Activated naive CD4-positive, alpha-beta T cell treated with anti-CD3 and anti-CD28 coated beads for 36 hours (primary cell): Measurements from ENCODE around the gene EMC10. TPM values are rescaled to one million over a fixed set of nuclear protein-coding genes. Genes with fewer than 3 reads are reported as not detected.

Source experiments
- CTCF ChIA-PET: fragments of 350-600 bp; sonication (Branson Sonifier 250); formaldehyde crosslinking; loops from one replicate; lab custom pipeline; 2021; ENCODE audit warnings: antibody characterized with exemption; lab: Charles Lee
- DNase-seq: peaks from one replicate; pipeline ENCODE4 v3.0.0-alpha.2; 2020
- H3K27ac Mint-ChIP-seq: one replicate; pipeline ENCODE4 v1.8.0; 2021; ENCODE audit warnings: mild to moderate bottlenecking, mixed read lengths
- H3K27me3 Mint-ChIP-seq: one replicate; pipeline ENCODE4 v1.8.0; 2021; ENCODE audit warnings: low read depth, mixed read lengths
- H3K36me3 Mint-ChIP-seq: one replicate; pipeline ENCODE4 v1.8.0; 2021; ENCODE audit warnings: low read depth, mixed read lengths
- H3K4me1 Mint-ChIP-seq: one replicate; pipeline ENCODE4 v1.8.0; 2021; ENCODE audit warnings: low read depth, mixed read lengths
- H3K4me3 Mint-ChIP-seq: one replicate; pipeline ENCODE4 v1.8.0; 2021; ENCODE audit warnings: mild to moderate bottlenecking, moderate library complexity, mixed read lengths
- H3K9me3 Mint-ChIP-seq: one replicate; pipeline ENCODE4 v1.8.0; 2021; ENCODE audit warnings: mixed read lengths
- intact Hi-C: fragments of 100-400 bp; cut with micrococcal nuclease; formaldehyde crosslinking; loops from one replicate; pipeline ENCODE4 v1.15.1; 2023
- total RNA-seq, 2 experiments: library from RNA; stranded (reverse); gene quantifications; one replicate each; pipeline ENCODE4 v1.2.3, GENCODE V29; 2021

EMC10 gene
- total RNA-seq, 2 experiments from 2014 or later: 28.4 to 29.2 TPM

GRCh38 chr19:50482271-50482855 is 6.1 kb downstream of the EMC10 start:
- H3K4me1 Mint-ChIP-seq: peaks cover 20% of the 10 kb centered on the region
- no peak overlapping the region for H3K27ac Mint-ChIP-seq
- peaks cover 5% of the 10 kb centered on the region for H3K9me3 Mint-ChIP-seq
- intact Hi-C loops: no loop called here
- CTCF ChIA-PET: no interaction called here
- H3K36me3 Mint-ChIP-seq: peaks cover 26% of the 10 kb centered on the region
- H3K27me3 Mint-ChIP-seq: no peaks in the 10 kb centered on the region
- H3K4me3 Mint-ChIP-seq: no peak overlapping the region
- DNase-seq: no peak

- intact Hi-C loops: no loop called here
- CTCF ChIA-PET: no interaction called here
Measured at GRCh38 chr19:50482916-50483315, 6.6 kb downstream of the EMC10 start.

GRCh38 chr19:50485284-50485955 is 9.1 kb downstream of the EMC10 start:
- CTCF ChIA-PET: interaction anchor here (1.8 kb wide), 1 partner anchor 71 kb away, joined by 4 read pairs; no protein-coding TSS in a partner anchor
- H3K4me3 Mint-ChIP-seq: no peak overlapping the region
- no peak for DNase-seq
- peaks cover 21% of the 10 kb centered on the region for H3K36me3 Mint-ChIP-seq
- no peaks in the 10 kb centered on the region for H3K27me3 Mint-ChIP-seq
- no peak overlapping the region for H3K27ac Mint-ChIP-seq
- H3K4me1 Mint-ChIP-seq: peaks cover 16% of the 10 kb centered on the region
- H3K9me3 Mint-ChIP-seq: peaks cover 5% of the 10 kb centered on the region
- intact Hi-C loops: no loop called here

More at GRCh38 chr19:50482916-50483315, 6.6 kb downstream of the EMC10 start:
- Mint-ChIP-seq H3K36me3 (peaks cover 22% of the 10 kb centered on the region), H3K9me3 (peaks cover 5% of the 10 kb centered on the region), H3K4me1 (peaks cover 17% of the 10 kb centered on the region), H3K4me3 (no peak overlapping the region), H3K27me3 (no peaks in the 10 kb centered on the region), H3K27ac (no peak overlapping the region)
- DNase-seq: no peak

GRCh38 chr19:50486823-50487515 is 10.7 kb downstream of the EMC10 start:
- Mint-ChIP-seq H3K4me1 (peaks cover 30% of the 10 kb centered on the region), H3K36me3 (peaks cover 18% of the 10 kb centered on the region), H3K4me3 (no peak overlapping the region), H3K27me3 (peaks cover 3% of the 10 kb centered on the region), H3K9me3 (peaks cover 5% of the 10 kb centered on the region), H3K27ac (no peak overlapping the region)
- peak; percentile 75 for DNase-seq
- CTCF ChIA-PET: interaction anchor here (0.5 to 2.4 kb wide), 6 partner anchors 8 to 293 kb away, joined by 3 to 8 read pairs (median 4); no protein-coding TSS in a partner anchor
- intact Hi-C loops: no loop called here

GRCh38 chr19:50488389-50489194 is 12.3 kb downstream of the EMC10 start:
- DNase-seq: no peak
- Mint-ChIP-seq H3K36me3 (peaks cover 18% of the 10 kb centered on the region), H3K4me3 (no peak overlapping the region), H3K4me1 (peaks cover 35% of the 10 kb centered on the region), H3K27ac (no peak overlapping the region), H3K9me3 (peaks cover 5% of the 10 kb centered on the region), H3K27me3 (peaks cover 3% of the 10 kb centered on the region)
- intact Hi-C loops: no loop called here
- CTCF ChIA-PET: interaction anchor here (0.9 to 2.4 kb wide), 3 partner anchors 9 to 121 kb away, joined by 4 to 8 read pairs (median 5); no protein-coding TSS in a partner anchor

- H3K4me1 Mint-ChIP-seq: peaks cover 35% of the 10 kb centered on the region
Measured at GRCh38 chr19:50489461-50490011, 13.2 kb downstream of the EMC10 start.

GRCh38 chr19:50490411-50490811 is 14.1 kb downstream of the EMC10 start:
- Mint-ChIP-seq H3K4me1 (peaks cover 35% of the 10 kb centered on the region), H3K27ac (no peak overlapping the region), H3K27me3 (peaks cover 3% of the 10 kb centered on the region), H3K4me3 (no peak overlapping the region), H3K36me3 (peaks cover 17% of the 10 kb centered on the region), H3K9me3 (peaks cover 5% of the 10 kb centered on the region)
- CTCF ChIA-PET: interaction anchor here (1.4 kb wide), 1 partner anchor 66 kb away, joined by 3 read pairs; no protein-coding TSS in a partner anchor
- DNase-seq: no peak
- intact Hi-C loops: no loop called here

More at GRCh38 chr19:50489461-50490011, 13.2 kb downstream of the EMC10 start:
- intact Hi-C loops: no loop called here
- peaks cover 18% of the 10 kb centered on the region for H3K36me3 Mint-ChIP-seq
- peaks cover 5% of the 10 kb centered on the region for H3K9me3 Mint-ChIP-seq
- H3K27me3 Mint-ChIP-seq: peaks cover 3% of the 10 kb centered on the region
- CTCF ChIA-PET: interaction anchor here (1.4 to 2.4 kb wide), 2 partner anchors 67 kb away, joined by 3 to 8 read pairs; no protein-coding TSS in a partner anchor
- H3K4me3 Mint-ChIP-seq: no peak overlapping the region
- no peak for DNase-seq
- no peak overlapping the region for H3K27ac Mint-ChIP-seq

GRCh38 chr19:50490991-50491472 is 14.7 kb downstream of the EMC10 start:
- no peak overlapping the region for H3K4me3 Mint-ChIP-seq
- CTCF ChIA-PET: interaction anchor here (1.4 kb wide), 1 partner anchor 65 kb away, joined by 3 read pairs; no protein-coding TSS in a partner anchor

GRCh38 chr19:50492303-50493052 is 16.2 kb downstream of the EMC10 start:
- peaks cover 31% of the 10 kb centered on the region for H3K4me1 Mint-ChIP-seq
- no peak overlapping the region for H3K4me3 Mint-ChIP-seq
- CTCF ChIA-PET: no interaction called here
- no peaks in the 10 kb centered on the region for H3K9me3 Mint-ChIP-seq
- H3K36me3 Mint-ChIP-seq: peaks cover 5% of the 10 kb centered on the region
- peak; percentile 64 for DNase-seq
- intact Hi-C loops: no loop called here
- H3K27me3 Mint-ChIP-seq: peaks cover 3% of the 10 kb centered on the region
- no peak overlapping the region for H3K27ac Mint-ChIP-seq

More at GRCh38 chr19:50490991-50491472, 14.7 kb downstream of the EMC10 start:
- no peak for DNase-seq
- Mint-ChIP-seq H3K9me3 (peaks cover 4% of the 10 kb centered on the region), H3K4me1 (peaks cover 35% of the 10 kb centered on the region), H3K27me3 (peaks cover 3% of the 10 kb centered on the region), H3K36me3 (peaks cover 12% of the 10 kb centered on the region), H3K27ac (no peak overlapping the region)
- intact Hi-C loops: no loop called here

- CTCF ChIA-PET: no interaction called here
- peaks cover 29% of the 10 kb centered on the region for H3K4me1 Mint-ChIP-seq
- H3K36me3 Mint-ChIP-seq: peaks cover 5% of the 10 kb centered on the region
- intact Hi-C loops: no loop called here
- peaks cover 3% of the 10 kb centered on the region for H3K27me3 Mint-ChIP-seq
- no peaks in the 10 kb centered on the region for H3K9me3 Mint-ChIP-seq
- DNase-seq: no peak
- H3K27ac Mint-ChIP-seq: no peak overlapping the region
- no peak overlapping the region for H3K4me3 Mint-ChIP-seq
Measured at GRCh38 chr19:50493171-50493570, 16.9 kb downstream of the EMC10 start.
